SK-N-SH treated with all-trans-retinoic acid at 6 μM for 48 hours (cell line): ENCODE results near the gene CLMN.
"Not testable (repeated sequence)": the region's sequence is repeated elsewhere in the genome, so short reads cannot be mapped to it uniquely, and the experiment has no call there.

Experiments
- ARNTL ChIP-seq: fragments of 450-650 bp; formaldehyde crosslinking; IDR thresholded peaks from 2 replicates; pipeline ENCODE4 v1.5.0; 2020; ENCODE audit warnings: low read depth, mild to moderate bottlenecking, moderate library complexity, borderline replicate concordance
- BACH2 ChIP-seq: fragments of 250-450 bp; sonication (Bioruptor Pico); IDR thresholded peaks from 2 replicates; pipeline ENCODE4 v1.9.0; 2021; ENCODE audit warnings: mild to moderate bottlenecking, borderline replicate concordance
- CREB5 ChIP-seq: fragments of 250-450 bp; sonication (Bioruptor Pico); IDR thresholded peaks from 2 replicates; pipeline ENCODE4 v1.5.1; 2020; ENCODE audit warnings: low read depth, mild to moderate bottlenecking, moderate library complexity
- CSRNP3 ChIP-seq: fragments of 250-450 bp; sonication (Bioruptor Pico); IDR thresholded peaks from 2 replicates; pipeline ENCODE4 v1.5.1; 2021; ENCODE audit warnings: mild to moderate bottlenecking, moderate library complexity
- ESRRG ChIP-seq: fragments of 250-450 bp; sonication (Bioruptor Pico); IDR thresholded peaks from 2 replicates; pipeline ENCODE4 v1.6.1; 2021; ENCODE audit warnings: mild to moderate bottlenecking
- OSR1 ChIP-seq: fragments of 250-450 bp; sonication (Bioruptor Pico); IDR thresholded peaks from 2 replicates; pipeline ENCODE4 v1.8.0; 2022; ENCODE audit warnings: moderate library complexity, mild to moderate bottlenecking, inconsistent platforms
- PATZ1 ChIP-seq: fragments of 250-450 bp; sonication (Bioruptor Pico); IDR thresholded peaks from 2 replicates; pipeline ENCODE4 v1.8.0; 2020; ENCODE audit warnings: mild to moderate bottlenecking, moderate library complexity, borderline replicate concordance
- RARB ChIP-seq: fragments of 250-450 bp; sonication (Bioruptor Pico); IDR thresholded peaks from 2 replicates; pipeline ENCODE4 v1.8.0; 2021; ENCODE audit warnings: mild to moderate bottlenecking, moderate library complexity
- TSHZ2 ChIP-seq: fragments of 250-450 bp; sonication (Bioruptor Pico); IDR thresholded peaks from 2 replicates; pipeline ENCODE4 v1.5.0; 2020; ENCODE audit warnings: mild to moderate bottlenecking, moderate library complexity
- ZFP3 ChIP-seq: fragments of 250-450 bp; sonication (Bioruptor Pico); IDR thresholded peaks from 2 replicates; pipeline ENCODE4 v1.5.0; 2020; ENCODE audit warnings: mild to moderate bottlenecking, moderate library complexity
- ZFP30 ChIP-seq: fragments of 450-650 bp; formaldehyde crosslinking; IDR thresholded peaks from 2 replicates; pipeline ENCODE4 v1.5.0; 2022; ENCODE audit warnings: mild to moderate bottlenecking, moderate library complexity
- ZNF565 ChIP-seq: fragments of 450-650 bp; formaldehyde crosslinking; conservative IDR thresholded peaks from 2 replicates; pipeline ENCODE4 v1.5.0; 2020; ENCODE audit warnings: low read depth, mild to moderate bottlenecking, moderate library complexity
- ZNF8 ChIP-seq: fragments of 450-650 bp; formaldehyde crosslinking; IDR thresholded peaks from 2 replicates; pipeline ENCODE4 v1.5.0; 2020; ENCODE audit warnings: mild to moderate bottlenecking, moderate library complexity

GRCh38 chr14:95138455-95138854, 181.3 kb downstream of the CLMN start:
- TF ChIP-seq ZNF565 (CRISPR knock-in tag); ZFP30 (CRISPR knock-in tag); OSR1 (CRISPR knock-in tag); CSRNP3 (CRISPR knock-in tag); ZNF8 (CRISPR knock-in tag); BACH2 (CRISPR knock-in tag); RARB (CRISPR knock-in tag); ESRRG (CRISPR knock-in tag); TSHZ2; PATZ1 (CRISPR knock-in tag); ZFP3 (CRISPR knock-in tag); CREB5 (CRISPR knock-in tag); ARNTL (CRISPR knock-in tag): not testable (repeated sequence)
